Raji (cell line): ENCODE measurements around the gene CPA1.

Experiments
- POLR2A ChIP-seq: IDR thresholded peaks from 2 replicates; pipeline ENCODE4 v1.6.1; 2011; ENCODE audit warnings: low read depth, low read length, control low read depth; ENCODE audit not compliant: insufficient read depth

CPA1 gene

DNA sequence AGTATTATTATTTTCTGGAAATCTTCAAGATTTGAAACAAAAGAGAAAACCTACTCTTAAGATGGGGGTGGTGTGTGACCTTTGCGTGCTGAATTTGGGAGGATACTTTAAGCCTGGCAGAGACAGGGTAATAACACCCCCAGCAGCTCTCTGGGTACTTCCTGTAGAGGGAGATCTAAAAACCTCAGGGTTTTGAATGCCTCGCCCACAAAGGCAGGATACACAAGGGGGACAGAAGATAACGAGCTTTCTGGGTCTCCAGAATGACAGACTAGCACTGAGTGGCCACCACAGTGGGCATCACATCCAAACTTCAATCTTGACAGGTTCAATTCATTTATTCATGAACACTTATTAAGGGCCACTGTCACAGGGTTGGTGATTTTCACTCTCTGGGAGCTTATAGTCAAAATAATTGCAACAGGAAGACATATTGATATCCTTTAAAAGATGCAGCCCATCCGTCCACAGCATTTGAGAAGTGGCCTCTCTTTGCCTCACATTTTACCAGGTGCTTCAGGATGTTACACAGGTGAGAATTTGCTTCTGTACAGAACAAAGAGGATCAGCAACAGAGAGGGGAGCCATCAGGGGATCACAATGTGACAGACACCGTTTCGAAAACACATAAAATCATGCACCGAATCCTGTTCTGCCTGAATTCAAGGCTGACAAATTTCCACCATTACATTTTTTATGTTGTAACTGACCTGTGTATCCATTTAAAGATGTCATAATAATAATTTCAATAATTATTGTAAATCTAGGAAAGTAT, 14.3 kb downstream of the CPA1 start:
- TF ChIP-seq POLR2A = no peak

DNA sequence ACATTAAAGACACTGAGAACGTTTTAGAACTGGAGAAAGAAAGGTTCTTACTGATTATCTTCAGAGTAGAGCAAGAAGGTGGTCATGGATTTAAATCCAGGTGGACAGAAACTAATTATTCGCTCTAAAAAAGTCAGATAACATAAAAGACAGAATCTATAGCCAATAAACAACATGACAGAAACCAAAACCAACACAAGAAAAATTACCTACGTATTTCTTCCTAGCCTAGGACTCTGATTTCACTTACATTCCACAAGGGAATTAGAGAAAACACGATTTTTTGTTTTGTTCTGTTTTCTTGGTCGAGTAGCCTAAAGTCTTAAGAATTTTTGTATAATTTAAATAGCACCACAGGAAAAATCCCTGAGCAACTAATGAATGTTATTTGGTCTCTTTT, 15.1 kb downstream of the CPA1 start:
- no peak for TF ChIP-seq POLR2A

GRCh38 chr7:130396109-130396508, 15.8 kb downstream of the CPA1 start:
- no peak for TF ChIP-seq POLR2A

- TF ChIP-seq POLR2A = no peak
Observed at GRCh38 chr7:130397051-130397757, 16.9 kb downstream of the CPA1 start.

- no peak for TF ChIP-seq POLR2A
Observed at GRCh38 chr7:130397758-130398073, 17.4 kb downstream of the CPA1 start.

DNA sequence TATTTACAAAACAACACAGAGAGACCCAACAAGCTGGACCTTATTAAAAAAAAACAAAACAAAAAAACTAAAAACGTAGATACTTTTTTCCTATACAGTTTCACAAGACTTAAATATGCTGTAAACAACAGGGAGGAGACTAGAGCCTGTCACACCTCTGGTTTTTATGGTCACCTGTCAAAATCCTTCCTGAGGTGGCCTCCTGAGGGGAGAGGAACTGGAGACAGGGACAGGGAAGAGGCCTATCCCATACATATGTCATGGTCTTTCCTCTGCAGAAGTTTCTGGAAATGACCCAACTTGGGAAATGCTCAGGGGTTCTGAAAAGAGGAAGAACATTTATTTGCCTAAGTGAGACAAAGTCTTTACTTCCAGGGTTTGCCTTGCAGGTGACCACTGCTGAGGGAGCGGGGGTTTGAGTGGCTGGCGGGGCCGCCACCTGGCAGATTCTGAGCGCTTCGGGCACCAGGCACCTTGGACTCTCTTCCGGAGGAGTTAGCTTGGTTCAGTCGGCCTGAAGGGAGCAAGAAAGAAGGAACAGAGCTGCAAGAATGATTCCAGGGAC, 18.3 kb downstream of the CPA1 start:
- TF ChIP-seq POLR2A = no peak

GRCh38 chr7:130400120-130400572, 19.9 kb downstream of the CPA1 start:
- no peak for TF ChIP-seq POLR2A

GRCh38 chr7:130401101-130401500, 20.8 kb downstream of the CPA1 start:
- TF ChIP-seq POLR2A = no peak

- no peak for TF ChIP-seq POLR2A
Observed at GRCh38 chr7:130401578-130401977, 21.3 kb downstream of the CPA1 start.

DNA sequence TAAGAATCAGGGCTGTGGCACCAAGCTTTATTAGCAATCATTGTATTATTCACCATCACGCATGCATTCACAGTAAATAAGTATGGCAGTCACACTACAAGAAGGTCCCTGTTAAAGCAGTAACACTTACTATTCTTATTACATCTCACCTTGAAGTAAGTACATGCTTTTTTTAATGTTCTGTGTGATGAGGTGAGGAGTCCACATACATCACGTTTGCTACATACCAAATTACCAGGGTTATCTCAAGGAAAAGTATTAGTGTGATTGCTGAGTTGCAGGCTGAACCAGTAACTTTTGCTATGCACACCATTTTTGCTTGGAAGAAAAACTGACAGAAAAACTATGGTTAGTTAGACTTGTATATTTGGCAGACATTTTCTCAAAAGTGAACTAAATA, 24.7 kb downstream of the CPA1 start:
- TF ChIP-seq POLR2A = no peak

GRCh38 chr7:130409067-130409711, 28.9 kb downstream of the CPA1 start:
- no peak for TF ChIP-seq POLR2A

DNA sequence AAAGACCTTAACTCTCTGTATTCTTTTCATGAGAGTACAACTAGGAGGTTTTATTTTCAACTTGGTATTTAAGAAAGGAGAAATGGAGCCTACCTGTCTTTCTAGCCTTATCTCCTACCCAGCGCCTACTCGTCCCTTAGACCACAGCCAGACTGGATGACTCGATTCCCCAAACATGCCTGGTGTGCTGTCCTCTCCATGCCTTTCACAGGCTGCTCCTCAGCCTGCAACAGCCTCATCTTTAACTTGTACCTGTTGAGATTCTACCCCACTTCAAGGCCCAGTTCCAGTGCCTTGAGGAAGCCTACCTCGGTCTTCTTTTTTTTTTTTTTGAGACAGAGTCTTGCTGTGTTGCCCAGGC, 29.4 kb downstream of the CPA1 start:
- no peak for TF ChIP-seq POLR2A

- no peak for TF ChIP-seq POLR2A
Observed at GRCh38 chr7:130410868-130411541, 30.7 kb downstream of the CPA1 start.

GRCh38 chr7:130413201-130413600, 32.9 kb downstream of the CPA1 start:
- TF ChIP-seq POLR2A = no peak

- no peak for TF ChIP-seq POLR2A
Observed at GRCh38 chr7:130415006-130415405, 34.7 kb downstream of the CPA1 start.
